Measurements from ENCODE around the gene BCAP31.

Gene BCAP31

GRCh38 chrX:153650959-153651358 is 73.2 kb downstream of the BCAP31 start:
- no peak for DNase-seq (ENCODE audit: low read depth)
- TF ChIP-seq CTCF (IDR thresholded peaks at IDR 0.05; ENCODE audit: low read depth, low read length, missing control alignments), result no peak
- H3K4me3 ChIP-seq (ENCODE audit: low read depth, low read length), result no peak overlapping the region
- in situ Hi-C loops (cut with HindIII; ENCODE audit: low sequenced_read_pairs), result no loop called here

Data from astrocyte of the cerebellum (primary cell).